Keratinocyte (primary cell): ENCODE measurements around the gene ATXN10.

Source experiments
- EZH2 ChIP-seq: IDR thresholded peaks from one replicate; pipeline ENCODE4 v1.6.1; 2012; ENCODE audit warnings: inconsistent platforms, mild to moderate bottlenecking, low read length, moderate library complexity
- TF ChIP-seq, protein P1 (sequence below), 3 experiments: IDR thresholded peaks in 1 of 3; conservative IDR thresholded peaks in 1 of 3; optimal IDR thresholded peaks in 1 of 3; 2 replicates in 2 of 3; 3 replicates in 1 of 3; pipeline versions ENCODE3 to v1.5.1; 2011; ENCODE audit warnings: low read length in 3 of 3, mild to moderate bottlenecking in 3 of 3, moderate library complexity in 2 of 3, control low read depth in 1 of 3, inconsistent platforms in 1 of 3; ENCODE audit not compliant: insufficient read depth in 2 of 3; ENCODE audit errors: extremely low read depth in 1 of 3

DNA sequence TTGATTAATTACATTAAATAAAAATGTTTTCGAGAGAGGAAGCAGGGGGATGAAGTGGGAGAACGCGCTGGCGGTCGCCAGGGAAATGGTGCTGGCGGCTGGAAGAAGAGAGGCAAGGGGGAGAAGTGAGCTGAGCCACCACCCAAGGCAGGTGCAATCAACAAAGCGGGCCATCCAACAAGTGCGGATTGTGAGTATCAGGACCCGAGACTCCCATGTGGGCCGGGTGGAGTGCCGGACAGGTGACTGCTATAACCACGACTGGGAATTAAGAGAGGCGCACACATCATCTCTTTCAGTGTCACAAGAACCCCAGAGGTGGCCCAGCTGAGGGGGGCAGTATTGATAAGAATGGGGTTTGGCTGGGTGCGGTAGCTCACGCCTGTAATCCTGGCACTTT lies 41.2 kb upstream of the ATXN10 start:
- TF ChIP-seq, protein P1, sequence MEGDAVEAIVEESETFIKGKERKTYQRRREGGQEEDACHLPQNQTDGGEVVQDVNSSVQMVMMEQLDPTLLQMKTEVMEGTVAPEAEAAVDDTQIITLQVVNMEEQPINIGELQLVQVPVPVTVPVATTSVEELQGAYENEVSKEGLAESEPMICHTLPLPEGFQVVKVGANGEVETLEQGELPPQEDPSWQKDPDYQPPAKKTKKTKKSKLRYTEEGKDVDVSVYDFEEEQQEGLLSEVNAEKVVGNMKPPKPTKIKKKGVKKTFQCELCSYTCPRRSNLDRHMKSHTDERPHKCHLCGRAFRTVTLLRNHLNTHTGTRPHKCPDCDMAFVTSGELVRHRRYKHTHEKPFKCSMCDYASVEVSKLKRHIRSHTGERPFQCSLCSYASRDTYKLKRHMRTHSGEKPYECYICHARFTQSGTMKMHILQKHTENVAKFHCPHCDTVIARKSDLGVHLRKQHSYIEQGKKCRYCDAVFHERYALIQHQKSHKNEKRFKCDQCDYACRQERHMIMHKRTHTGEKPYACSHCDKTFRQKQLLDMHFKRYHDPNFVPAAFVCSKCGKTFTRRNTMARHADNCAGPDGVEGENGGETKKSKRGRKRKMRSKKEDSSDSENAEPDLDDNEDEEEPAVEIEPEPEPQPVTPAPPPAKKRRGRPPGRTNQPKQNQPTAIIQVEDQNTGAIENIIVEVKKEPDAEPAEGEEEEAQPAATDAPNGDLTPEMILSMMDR (optimal IDR thresholded peaks at IDR 0.05 in 1 of 3, IDR thresholded peaks at IDR 0.05 in 1 of 3, conservative IDR thresholded peaks at IDR 0.05 in 1 of 3; ENCODE audit: extremely low read depth in 1 of 3, insufficient read depth in 2 of 3, low read length in 3 of 3), result no peak
- no peak for TF ChIP-seq EZH2
